GM18526 (cell line): ENCODE results near the gene TNFSF12.

ENCODE experiments used
- POLR2A ChIP-seq: IDR thresholded peaks from 3 replicates; pipeline ENCODE4 v1.6.1; 2011; ENCODE audit not compliant: insufficient read length; ENCODE audit errors: extremely low read depth

Gene TNFSF12

GRCh38 chr17:7583253-7584109 is 34.6 kb downstream of the TNFSF12 start, which contains the start of gene MPDU1:
Gene MPDU1 (plus strand): TSS chr17:7583852. CDS start chr17:7583863, 11 bp downstream.
- peak; percentile 79 for TF ChIP-seq POLR2A

- no peak for TF ChIP-seq POLR2A
These were observed 38.0 kb downstream of the TNFSF12 start for GRCh38 chr17:7586673-7587419.

- no peak for TF ChIP-seq POLR2A
These were observed 38.7 kb downstream of the TNFSF12 start for GRCh38 chr17:7587420-7588151.

GRCh38 chr17:7588553-7589203 is 39.8 kb downstream of the TNFSF12 start:
- no peak for TF ChIP-seq POLR2A

- no peak for TF ChIP-seq POLR2A
These were observed 40.5 kb downstream of the TNFSF12 start for GRCh38 chr17:7589204-7589868.

GRCh38 chr17:7589891-7590691 is 41.2 kb downstream of the TNFSF12 start, which contains the start of gene SOX15:
Gene SOX15 (minus strand): TSS chr17:7590094. CDS start chr17:7589676, 418 bp downstream.
- TF ChIP-seq POLR2A, result no peak

GRCh38 chr17:7590743-7591142 is 41.9 kb downstream of the TNFSF12 start:
- no peak for TF ChIP-seq POLR2A

GRCh38 chr17:7591596-7591995 is 42.7 kb downstream of the TNFSF12 start:
- TF ChIP-seq POLR2A, result peak; percentile 12

GRCh38 chr17:7592422-7593021 is 43.7 kb downstream of the TNFSF12 start:
- no peak for TF ChIP-seq POLR2A

- TF ChIP-seq POLR2A, result no peak
These were observed 44.4 kb downstream of the TNFSF12 start for GRCh38 chr17:7593296-7593695.

GRCh38 chr17:7606280-7606679 is 57.4 kb downstream of the TNFSF12 start:
- no peak for TF ChIP-seq POLR2A
